ENCODE measurements around the gene SOHLH2.

The SOHLH2 gene

GRCh38 chr13:36135876-36136275, 78.5 kb downstream of the SOHLH2 start:
- Histone ChIP-seq H4K91ac (ENCODE audit: low read length) (no peak overlapping the region), H3K79me1 (replicated peaks; ENCODE audit: low read length, poor library complexity, severe bottlenecking) (no peaks in the 10 kb centered on the region)
- WGBS: 77% methylated on average over 2 of the region's 2 CpGs

GRCh38 chr13:36134632-36135031, 79.7 kb downstream of the SOHLH2 start:
- Histone ChIP-seq H3K4ac (ENCODE audit: low read depth in 1 of 2, low read length in 2 of 2) (no peak overlapping the region), H3K23ac (ENCODE audit: low read length in 2 of 2) (no peak overlapping the region), H3K14ac (ENCODE audit: low read length in 2 of 2) (no peak overlapping the region), H3K79me1 (replicated peaks; ENCODE audit: low read length, poor library complexity, severe bottlenecking) (no peaks in the 10 kb centered on the region), H3K4me2 (ENCODE audit: low read length, poor library complexity, severe bottlenecking) (no peak overlapping the region), H2BK5ac (ENCODE audit: low read depth, low read length, poor library complexity, severe bottlenecking) (no peak overlapping the region), H2BK12ac (ENCODE audit: low read length in 2 of 2) (no peak overlapping the region), H3K9me3 (ENCODE audit: control insufficient read depth, low read length) (no peaks in the 10 kb centered on the region), H2AFZ (ENCODE audit: low read depth, low read length) (no peak overlapping the region), H2BK120ac (ENCODE audit: low read depth, low read length) (no peak overlapping the region), H3K36me3 (ENCODE audit: control insufficient read depth in 1 of 2, insufficient read depth in 2 of 2, low read depth in 1 of 2, low read length in 2 of 2) (no peaks in the 10 kb centered on the region), H2BK15ac (ENCODE audit: low read depth, poor library complexity, severe bottlenecking) (no peak overlapping the region), H3K27ac (ENCODE audit: low read length, poor library complexity, severe bottlenecking) (no peak overlapping the region), H3K4me3 (ENCODE audit: insufficient read depth in 1 of 2, low read depth in 1 of 2, low read length in 2 of 2) (no peak overlapping the region), H2AK5ac (ENCODE audit: low read length, severe bottlenecking) (no peak overlapping the region), H3K27me3 (ENCODE audit: control insufficient read depth in 1 of 2, insufficient read depth in 1 of 2, low read length in 2 of 2) (peaks cover 0 to 37% of the 10 kb centered on the region in 2 experiments), H4K8ac (ENCODE audit: low read length) (no peak overlapping the region), H4K91ac (ENCODE audit: low read length) (no peak overlapping the region), H3K9ac (ENCODE audit: low read length) (no peak overlapping the region), H3K18ac (ENCODE audit: low read depth in 1 of 2, low read length in 2 of 2) (no peak overlapping the region), H3K4me1 (ENCODE audit: control insufficient read depth, insufficient read depth, low read depth, low read length) (peaks cover 14% of the 10 kb centered on the region)
- DNase-seq: no peak
- WGBS: 8% methylated on average over 1 of the region's 1 CpG

More at GRCh38 chr13:36135876-36136275, 78.5 kb downstream of the SOHLH2 start:
- H3K23ac ChIP-seq (ENCODE audit: low read length in 2 of 2): no peak overlapping the region
- H2BK5ac ChIP-seq (ENCODE audit: low read depth, low read length, poor library complexity, severe bottlenecking): no peak overlapping the region
- H4K8ac ChIP-seq (ENCODE audit: low read length): no peak overlapping the region
- peaks cover 2% of the 10 kb centered on the region for H3K9me3 ChIP-seq (ENCODE audit: control insufficient read depth, low read length)
- H3K4me1 ChIP-seq (ENCODE audit: control insufficient read depth, insufficient read depth, low read depth, low read length): peaks cover 8% of the 10 kb centered on the region
- H3K18ac ChIP-seq (ENCODE audit: low read depth in 1 of 2, low read length in 2 of 2): no peak overlapping the region
- no peak overlapping the region for H2BK15ac ChIP-seq (ENCODE audit: low read depth, poor library complexity, severe bottlenecking)
- no peak overlapping the region for H3K4me2 ChIP-seq (ENCODE audit: low read length, poor library complexity, severe bottlenecking)
- no peaks in the 10 kb centered on the region for H3K36me3 ChIP-seq (ENCODE audit: control insufficient read depth in 1 of 2, insufficient read depth in 2 of 2, low read depth in 1 of 2, low read length in 2 of 2)
- H3K14ac ChIP-seq (ENCODE audit: low read length in 2 of 2): no peak overlapping the region
- H3K9ac ChIP-seq (ENCODE audit: low read length): no peak overlapping the region
- no peak overlapping the region for H3K4ac ChIP-seq (ENCODE audit: low read depth in 1 of 2, low read length in 2 of 2)
- H2BK120ac ChIP-seq (ENCODE audit: low read depth, low read length): no peak overlapping the region
- H3K27me3 ChIP-seq (ENCODE audit: control insufficient read depth in 1 of 2, insufficient read depth in 1 of 2, low read length in 2 of 2): peaks cover 0 to 26% of the 10 kb centered on the region in 2 experiments
- no peak overlapping the region for H3K27ac ChIP-seq (ENCODE audit: low read length, poor library complexity, severe bottlenecking)
- peak overlapping the region; percentile 52 for H2AFZ ChIP-seq (ENCODE audit: low read depth, low read length)
- H2AK5ac ChIP-seq (ENCODE audit: low read length, severe bottlenecking): no peak overlapping the region
- H3K4me3 ChIP-seq (ENCODE audit: insufficient read depth in 1 of 2, low read depth in 1 of 2, low read length in 2 of 2): no peak overlapping the region
- no peak overlapping the region for H2BK12ac ChIP-seq (ENCODE audit: low read length in 2 of 2)
- DNase-seq: no peak

GRCh38 chr13:36133950-36134626, 80.3 kb downstream of the SOHLH2 start:
- no peak overlapping the region for H3K9ac ChIP-seq (ENCODE audit: low read length)
- no peaks in the 10 kb centered on the region for H3K36me3 ChIP-seq (ENCODE audit: control insufficient read depth in 1 of 2, insufficient read depth in 2 of 2, low read depth in 1 of 2, low read length in 2 of 2)
- no peak overlapping the region for H3K14ac ChIP-seq (ENCODE audit: low read length in 2 of 2)
- H3K27me3 ChIP-seq (ENCODE audit: control insufficient read depth in 1 of 2, insufficient read depth in 1 of 2, low read length in 2 of 2): peaks cover 0 to 42% of the 10 kb centered on the region in 2 experiments
- H3K79me1 ChIP-seq (replicated peaks; ENCODE audit: low read length, poor library complexity, severe bottlenecking): no peaks in the 10 kb centered on the region
- H3K4me3 ChIP-seq (ENCODE audit: insufficient read depth in 1 of 2, low read depth in 1 of 2, low read length in 2 of 2): no peak overlapping the region
- H3K18ac ChIP-seq (ENCODE audit: low read depth in 1 of 2, low read length in 2 of 2): no peak overlapping the region
- no peak overlapping the region for H4K91ac ChIP-seq (ENCODE audit: low read length)
- H3K9me3 ChIP-seq (ENCODE audit: control insufficient read depth, low read length): no peaks in the 10 kb centered on the region
- H2AK5ac ChIP-seq (ENCODE audit: low read length, severe bottlenecking): no peak overlapping the region
- H3K4me1 ChIP-seq (ENCODE audit: control insufficient read depth, insufficient read depth, low read depth, low read length): peaks cover 14% of the 10 kb centered on the region
- H2BK120ac ChIP-seq (ENCODE audit: low read depth, low read length): no peak overlapping the region
- H3K23ac ChIP-seq (ENCODE audit: low read length in 2 of 2): no peak overlapping the region
- H3K4ac ChIP-seq (ENCODE audit: low read depth in 1 of 2, low read length in 2 of 2): no peak overlapping the region
- H2BK5ac ChIP-seq (ENCODE audit: low read depth, low read length, poor library complexity, severe bottlenecking): no peak overlapping the region
- H2AFZ ChIP-seq (ENCODE audit: low read depth, low read length): no peak overlapping the region
- H4K8ac ChIP-seq (ENCODE audit: low read length): no peak overlapping the region
- no peak overlapping the region for H2BK12ac ChIP-seq (ENCODE audit: low read length in 2 of 2)
- H3K27ac ChIP-seq (ENCODE audit: low read length, poor library complexity, severe bottlenecking): no peak overlapping the region
- no peak overlapping the region for H2BK15ac ChIP-seq (ENCODE audit: low read depth, poor library complexity, severe bottlenecking)
- DNase-seq: no peak
- WGBS: 88% methylated on average over 1 of the region's 5 CpGs
- H3K4me2 ChIP-seq (ENCODE audit: low read length, poor library complexity, severe bottlenecking): no peak overlapping the region

GRCh38 chr13:36132376-36132775, 82.0 kb downstream of the SOHLH2 start:
- no peak overlapping the region for H2AK5ac ChIP-seq (ENCODE audit: low read length, severe bottlenecking)
- no peak for DNase-seq
- H3K4me2 ChIP-seq (ENCODE audit: low read length, poor library complexity, severe bottlenecking): no peak overlapping the region
- H3K18ac ChIP-seq (ENCODE audit: low read depth in 1 of 2, low read length in 2 of 2): no peak overlapping the region
- H3K36me3 ChIP-seq (ENCODE audit: control insufficient read depth in 1 of 2, insufficient read depth in 2 of 2, low read depth in 1 of 2, low read length in 2 of 2): no peaks in the 10 kb centered on the region
- H3K23ac ChIP-seq (ENCODE audit: low read length in 2 of 2): no peak overlapping the region
- no peaks in the 10 kb centered on the region for H3K9me3 ChIP-seq (ENCODE audit: control insufficient read depth, low read length)
- no peak overlapping the region for H3K4ac ChIP-seq (ENCODE audit: low read depth in 1 of 2, low read length in 2 of 2)
- no peak overlapping the region for H2BK15ac ChIP-seq (ENCODE audit: low read depth, poor library complexity, severe bottlenecking)
- no peak overlapping the region for H3K14ac ChIP-seq (ENCODE audit: low read length in 2 of 2)
- H2BK5ac ChIP-seq (ENCODE audit: low read depth, low read length, poor library complexity, severe bottlenecking): no peak overlapping the region
- H3K79me1 ChIP-seq (replicated peaks; ENCODE audit: low read length, poor library complexity, severe bottlenecking): no peaks in the 10 kb centered on the region
- H4K91ac ChIP-seq (ENCODE audit: low read length): no peak overlapping the region
- peaks cover 14% of the 10 kb centered on the region for H3K4me1 ChIP-seq (ENCODE audit: control insufficient read depth, insufficient read depth, low read depth, low read length)
- peak overlapping the region in 1 of 2 experiments; percentile 92 for H3K4me3 ChIP-seq (ENCODE audit: insufficient read depth in 1 of 2, low read depth in 1 of 2, low read length in 2 of 2)
- H2BK120ac ChIP-seq (ENCODE audit: low read depth, low read length): no peak overlapping the region
- no peak overlapping the region for H4K8ac ChIP-seq (ENCODE audit: low read length)
- no peak overlapping the region for H2BK12ac ChIP-seq (ENCODE audit: low read length in 2 of 2)
- no peak overlapping the region for H2AFZ ChIP-seq (ENCODE audit: low read depth, low read length)
- H3K9ac ChIP-seq (ENCODE audit: low read length): peak overlapping the region; percentile 58
- no CpG with 5 or more reads among the region's 1 CpG for WGBS
- H3K27me3 ChIP-seq (ENCODE audit: control insufficient read depth in 1 of 2, insufficient read depth in 1 of 2, low read length in 2 of 2): peaks cover 0 to 56% of the 10 kb centered on the region in 2 experiments
- no peak overlapping the region for H3K27ac ChIP-seq (ENCODE audit: low read length, poor library complexity, severe bottlenecking)

Measured in mesenchymal stem cell (in vitro differentiated cells and primary cell).